ENCODE results near the gene B3GNT8. TPM values are rescaled to one million over a fixed set of nuclear protein-coding genes. Genes with fewer than 3 reads are reported as not detected.
A peak's percentile ranks its signal among the peaks of the same experiment; 100 is the strongest.

The B3GNT8 gene
- total and polyA plus RNA-seq, 4 donors, result 3.2 to 7.4 (median 3.8) TPM

DNA sequence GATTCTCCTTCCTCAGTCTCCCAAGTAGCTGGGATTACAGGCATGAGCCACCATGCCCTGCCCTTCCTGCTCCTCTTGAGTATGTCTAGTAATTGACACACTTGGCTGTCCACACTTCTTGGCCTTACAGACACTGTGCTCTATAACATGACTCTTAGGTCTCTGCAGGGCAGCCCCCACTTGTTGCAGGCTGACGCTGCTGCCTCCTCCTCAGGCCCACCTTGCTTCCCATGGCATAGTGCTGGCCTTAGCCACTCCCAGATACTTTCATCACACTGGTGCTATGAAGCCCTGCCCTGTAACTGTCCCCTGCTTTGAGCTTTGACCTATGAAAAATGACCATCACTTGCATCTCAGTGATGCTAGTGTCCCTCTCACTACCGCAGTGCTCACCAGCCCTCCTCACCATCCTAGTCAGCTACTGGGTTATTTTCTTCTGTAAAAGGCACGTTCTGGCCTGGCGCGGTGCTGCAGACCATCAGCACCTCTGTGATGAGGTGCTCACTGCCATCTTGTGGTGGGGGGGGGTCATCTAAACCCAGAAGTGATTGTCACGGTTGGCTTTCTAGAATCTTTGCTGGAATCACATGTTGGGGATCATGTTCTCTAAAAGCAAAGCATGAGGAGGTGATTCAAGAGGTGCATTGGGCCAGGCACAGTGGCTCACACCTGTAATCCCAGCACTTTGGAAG lies 25.6 kb upstream of the B3GNT8 start:
- no peaks in the 10 kb centered on the region for H3K36me3 ChIP-seq (ENCODE audit: control insufficient read depth in 1 of 2, insufficient read depth in 2 of 2, low read length in 1 of 2)
- no peaks in the 10 kb centered on the region for H3K9me3 ChIP-seq (ENCODE audit: control insufficient read depth, low read length)
- no peak overlapping the region for H3K4me3 ChIP-seq (ENCODE audit: low read length in 2 of 2)
- H3K27ac ChIP-seq (ENCODE audit: low read depth in 1 of 2, low read length in 2 of 2), result no peak overlapping the region
- 51 to 57% methylated on average over 6 of the region's 6 CpGs for WGBS, 2 donors
- intact Hi-C loops (cut with DNase I), result no loop called here
- H3K4me1 ChIP-seq (ENCODE audit: control insufficient read depth in 1 of 2, insufficient read depth in 2 of 2, low read length in 2 of 2), result no peaks in the 10 kb centered on the region
- DNase-seq (no peak), ATAC-seq (ENCODE audit: low FRiP score) (no peak)
- no peaks in the 10 kb centered on the region for H3K27me3 ChIP-seq (ENCODE audit: control insufficient read depth in 1 of 2, insufficient read depth in 2 of 2, low read length in 1 of 2)

DNA sequence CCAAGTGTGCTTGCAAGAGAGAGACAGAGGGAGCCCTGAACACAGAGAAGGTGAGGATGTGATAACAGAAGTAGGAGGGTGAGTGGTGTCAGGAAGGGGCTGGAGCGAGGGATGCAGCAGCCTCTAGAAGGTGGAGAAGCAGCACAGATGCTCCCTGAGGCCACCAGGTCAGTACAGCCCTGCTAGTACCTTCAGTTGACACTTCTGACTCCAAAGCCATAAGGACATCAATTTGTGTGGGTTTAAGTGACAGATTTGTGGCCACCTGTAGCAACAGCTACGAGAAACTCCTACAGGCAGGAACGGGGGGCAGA lies 22.6 kb upstream of the B3GNT8 start:
- Histone ChIP-seq H3K9me3 (ENCODE audit: control insufficient read depth, low read length) (no peaks in the 10 kb centered on the region), H3K36me3 (ENCODE audit: control insufficient read depth in 1 of 2, insufficient read depth in 2 of 2, low read length in 1 of 2) (no peaks in the 10 kb centered on the region), H3K27me3 (ENCODE audit: control insufficient read depth in 1 of 2, insufficient read depth in 2 of 2, low read length in 1 of 2) (no peaks in the 10 kb centered on the region), H3K27ac (ENCODE audit: low read depth in 1 of 2, low read length in 2 of 2) (no peak overlapping the region), H3K4me1 (ENCODE audit: control insufficient read depth in 1 of 2, insufficient read depth in 2 of 2, low read length in 2 of 2) (no peaks in the 10 kb centered on the region), H3K4me3 (ENCODE audit: low read length in 2 of 2) (no peak overlapping the region)
- DNase-seq (no peak), ATAC-seq (ENCODE audit: low FRiP score) (no peak)
- 69 to 70% methylated on average over 3 of the region's 3 CpGs for WGBS, 2 donors
- intact Hi-C loops (cut with DNase I), result loop anchor here in 1 of 2 donors (5.0 kb wide), 1 partner anchor 122 kb away; no protein-coding TSS in a partner anchor

- ATAC-seq (ENCODE audit: low FRiP score) (peak; percentile 93), DNase-seq (peak; percentile 83 to 91)
- 3 to 4% methylated on average over 21 to 22 of the region's 22 CpGs for WGBS, 2 donors
- no peak overlapping the region for H3K27ac ChIP-seq (ENCODE audit: low read depth in 1 of 2, low read length in 2 of 2)
- H3K27me3 ChIP-seq (ENCODE audit: control insufficient read depth in 1 of 2, insufficient read depth in 2 of 2, low read length in 1 of 2), result no peaks in the 10 kb centered on the region
- H3K9me3 ChIP-seq (ENCODE audit: control insufficient read depth, low read length), result no peaks in the 10 kb centered on the region
- H3K4me3 ChIP-seq (ENCODE audit: low read length in 2 of 2), result no peak overlapping the region
- H3K36me3 ChIP-seq (ENCODE audit: control insufficient read depth in 1 of 2, insufficient read depth in 2 of 2, low read length in 1 of 2), result no peaks in the 10 kb centered on the region
- intact Hi-C loops (cut with DNase I), result loop anchor here in 1 of 2 donors (5.0 kb wide), 1 partner anchor 123 kb away; no protein-coding TSS in a partner anchor
- no peaks in the 10 kb centered on the region for H3K4me1 ChIP-seq (ENCODE audit: control insufficient read depth in 1 of 2, insufficient read depth in 2 of 2, low read length in 2 of 2)
Observed at GRCh38 chr19:41449079-41449864, 22.1 kb upstream of the B3GNT8 start.

GRCh38 chr19:41447732-41448332 lies 20.7 kb upstream of the B3GNT8 start:
- Histone ChIP-seq H3K27me3 (ENCODE audit: control insufficient read depth in 1 of 2, insufficient read depth in 2 of 2, low read length in 1 of 2) (no peaks in the 10 kb centered on the region), H3K4me1 (ENCODE audit: control insufficient read depth in 1 of 2, insufficient read depth in 2 of 2, low read length in 2 of 2) (no peaks in the 10 kb centered on the region), H3K4me3 (ENCODE audit: low read length in 2 of 2) (no peak overlapping the region), H3K36me3 (ENCODE audit: control insufficient read depth in 1 of 2, insufficient read depth in 2 of 2, low read length in 1 of 2) (no peaks in the 10 kb centered on the region), H3K27ac (ENCODE audit: low read depth in 1 of 2, low read length in 2 of 2) (no peak overlapping the region), H3K9me3 (ENCODE audit: control insufficient read depth, low read length) (no peaks in the 10 kb centered on the region)
- intact Hi-C loops (cut with DNase I), result loop anchor here in 1 of 2 donors (5.0 kb wide), 1 partner anchor 124 kb away; no protein-coding TSS in a partner anchor
- ATAC-seq (ENCODE audit: low FRiP score) (no peak), DNase-seq (no peak)
- 69 to 71% methylated on average over 12 of the region's 12 CpGs for WGBS, 2 donors

GRCh38 chr19:41445575-41445974 lies 18.4 kb upstream of the B3GNT8 start:
- Histone ChIP-seq H3K4me3 (ENCODE audit: low read length in 2 of 2) (no peak overlapping the region), H3K4me1 (ENCODE audit: control insufficient read depth in 1 of 2, insufficient read depth in 2 of 2, low read length in 2 of 2) (no peaks in the 10 kb centered on the region), H3K27me3 (ENCODE audit: control insufficient read depth in 1 of 2, insufficient read depth in 2 of 2, low read length in 1 of 2) (no peaks in the 10 kb centered on the region), H3K9me3 (ENCODE audit: control insufficient read depth, low read length) (no peaks in the 10 kb centered on the region), H3K36me3 (ENCODE audit: control insufficient read depth in 1 of 2, insufficient read depth in 2 of 2, low read length in 1 of 2) (no peaks in the 10 kb centered on the region), H3K27ac (ENCODE audit: low read depth in 1 of 2, low read length in 2 of 2) (no peak overlapping the region)
- intact Hi-C loops (cut with DNase I), result loop anchor here in 1 of 2 donors (5.0 kb wide), 1 partner anchor 127 kb away; no protein-coding TSS in a partner anchor
- WGBS, 2 donors, result 59 to 64% methylated on average over 5 of the region's 5 CpGs
- no peak for ATAC-seq (ENCODE audit: low FRiP score)
- no peak for DNase-seq

DNA sequence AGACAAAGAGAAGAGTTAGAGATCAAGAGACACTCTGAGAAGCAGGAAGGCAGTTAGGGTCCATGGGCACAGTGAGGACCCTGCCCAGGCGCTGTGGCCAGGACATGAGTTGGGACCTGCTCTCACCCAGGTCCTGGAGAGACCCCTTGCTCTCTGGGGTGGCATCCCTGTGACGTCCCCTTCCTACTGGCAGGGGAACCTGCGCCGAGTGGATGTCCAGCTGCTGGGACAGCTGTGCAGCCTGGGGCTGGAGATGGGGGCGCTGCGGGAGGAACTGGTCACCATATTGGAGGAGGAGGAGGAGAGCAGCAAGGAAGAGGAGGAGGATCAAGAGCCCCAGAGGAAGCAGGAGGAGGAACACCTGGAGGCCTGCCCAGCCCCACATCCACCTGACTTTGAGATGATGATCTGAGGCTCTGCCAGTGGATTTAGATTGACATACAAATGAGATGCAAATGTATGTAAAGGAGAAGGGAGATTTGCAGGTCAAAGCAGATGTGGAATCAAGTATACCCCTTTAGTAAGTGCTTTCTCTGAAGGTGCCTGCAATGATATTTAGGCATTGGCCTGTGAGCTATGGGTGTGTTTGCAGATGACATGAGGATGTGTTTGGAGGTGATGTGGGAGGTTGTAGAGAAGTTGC lies 16.8 kb upstream of the B3GNT8 start:
- H3K9me3 ChIP-seq (ENCODE audit: control insufficient read depth, low read length), result no peaks in the 10 kb centered on the region
- DNase-seq (peak in 1 of 2 donors; percentile 46), ATAC-seq (ENCODE audit: low FRiP score) (no peak)
- H3K4me1 ChIP-seq (ENCODE audit: control insufficient read depth in 1 of 2, insufficient read depth in 2 of 2, low read length in 2 of 2), result no peaks in the 10 kb centered on the region
- WGBS, 2 donors, result 59 to 62% methylated on average over 6 of the region's 6 CpGs
- no peak overlapping the region for H3K27ac ChIP-seq (ENCODE audit: low read depth in 1 of 2, low read length in 2 of 2)
- intact Hi-C loops (cut with DNase I), result no loop called here
- no peaks in the 10 kb centered on the region for H3K27me3 ChIP-seq (ENCODE audit: control insufficient read depth in 1 of 2, insufficient read depth in 2 of 2, low read length in 1 of 2)
- no peak overlapping the region for H3K4me3 ChIP-seq (ENCODE audit: low read length in 2 of 2)
- H3K36me3 ChIP-seq (ENCODE audit: control insufficient read depth in 1 of 2, insufficient read depth in 2 of 2, low read length in 1 of 2), result no peaks in the 10 kb centered on the region

- intact Hi-C loops (cut with DNase I), result no loop called here
- ATAC-seq (ENCODE audit: low FRiP score) (no peak), DNase-seq (peak in 1 of 2 donors; percentile 55)
- Histone ChIP-seq H3K36me3 (ENCODE audit: control insufficient read depth in 1 of 2, insufficient read depth in 2 of 2, low read length in 1 of 2) (no peaks in the 10 kb centered on the region), H3K27ac (ENCODE audit: low read depth in 1 of 2, low read length in 2 of 2) (no peak within 1 kb of the TSS), H3K4me3 (ENCODE audit: low read length in 2 of 2) (no peak within 1 kb of the TSS), H3K9me3 (ENCODE audit: control insufficient read depth, low read length) (no peaks in the 10 kb centered on the region), H3K4me1 (ENCODE audit: control insufficient read depth in 1 of 2, insufficient read depth in 2 of 2, low read length in 2 of 2) (no peaks in the 10 kb centered on the region), H3K27me3 (ENCODE audit: control insufficient read depth in 1 of 2, insufficient read depth in 2 of 2, low read length in 1 of 2) (no peaks in the 10 kb centered on the region)
- 52 to 58% methylated on average over 7 of the region's 7 CpGs for WGBS, 2 donors
Observed at GRCh38 chr19:41442473-41443355, 15.5 kb upstream of the B3GNT8 start, which contains the start of gene ERICH4. ERICH4 (plus strand) TSS chr19:41443156; CDS start chr19:41443170, 14 bp downstream.
